H7 (cell line): Measurements from ENCODE around the gene C1QTNF9B. TPM values are rescaled to one million over a fixed set of nuclear protein-coding genes. Genes with fewer than 3 reads are reported as not detected.
A peak's percentile ranks its signal among the peaks of the same experiment; 100 is the strongest.
"Not testable (repeated sequence)": the region's sequence is repeated elsewhere in the genome, so short reads cannot be mapped to it uniquely, and the experiment has no call there.

Experiments
- DNase-seq: peaks from one replicate; pipeline ENCODE4 v3.0.0; 2012
- H3K27me3 ChIP-seq: 2 replicates; pipeline ENCODE4 v1.6.0; 2011; ENCODE audit warnings: mild to moderate bottlenecking, low read length; ENCODE audit not compliant: control insufficient read depth, insufficient read depth
- H3K36me3 ChIP-seq: replicated peaks from 2 replicates; pipeline ENCODE4 v1.5.1; 2011; ENCODE audit warnings: low read length; ENCODE audit not compliant: control insufficient read depth, insufficient read depth
- H3K4me3 ChIP-seq: 2 replicates; pipeline ENCODE4 v1.5.1; 2011; ENCODE audit warnings: low read depth, mild to moderate bottlenecking, control low read depth, low read length, moderate library complexity; ENCODE audit not compliant: insufficient read depth
- total RNA-seq: library from RNA; depleted of rRNA; stranded (reverse); fragments of >200 nt; shearing (Covaris generic); gene quantifications from 2 replicates; pipeline ENCODE4 v1.2.3, GENCODE V29; 2014

C1QTNF9B gene
- total RNA-seq, 1 experiment from 2014 or later, result not detected

GRCh38 chr13:23880493-23881401, 16.6 kb downstream of the C1QTNF9B start:
- not testable (repeated sequence) for H3K4me3 ChIP-seq, H3K27me3 ChIP-seq, DNase-seq, H3K36me3 ChIP-seq

GRCh38 chr13:23877286-23877685, 20.0 kb downstream of the C1QTNF9B start:
- Histone ChIP-seq H3K4me3 (no peak overlapping the region), H3K36me3 (no peaks in the 10 kb centered on the region; the same call in 1 of the 2 replicates), H3K27me3 (no peaks in the 10 kb centered on the region)
- DNase-seq, result no peak

- no peak overlapping the region for H3K4me3 ChIP-seq
- DNase-seq, result peak; percentile 39
- no peaks in the 10 kb centered on the region; the same call in 1 of the 2 replicates for H3K36me3 ChIP-seq
- no peaks in the 10 kb centered on the region for H3K27me3 ChIP-seq
Measured at GRCh38 chr13:23876265-23876664, 21.0 kb downstream of the C1QTNF9B start.

DNA sequence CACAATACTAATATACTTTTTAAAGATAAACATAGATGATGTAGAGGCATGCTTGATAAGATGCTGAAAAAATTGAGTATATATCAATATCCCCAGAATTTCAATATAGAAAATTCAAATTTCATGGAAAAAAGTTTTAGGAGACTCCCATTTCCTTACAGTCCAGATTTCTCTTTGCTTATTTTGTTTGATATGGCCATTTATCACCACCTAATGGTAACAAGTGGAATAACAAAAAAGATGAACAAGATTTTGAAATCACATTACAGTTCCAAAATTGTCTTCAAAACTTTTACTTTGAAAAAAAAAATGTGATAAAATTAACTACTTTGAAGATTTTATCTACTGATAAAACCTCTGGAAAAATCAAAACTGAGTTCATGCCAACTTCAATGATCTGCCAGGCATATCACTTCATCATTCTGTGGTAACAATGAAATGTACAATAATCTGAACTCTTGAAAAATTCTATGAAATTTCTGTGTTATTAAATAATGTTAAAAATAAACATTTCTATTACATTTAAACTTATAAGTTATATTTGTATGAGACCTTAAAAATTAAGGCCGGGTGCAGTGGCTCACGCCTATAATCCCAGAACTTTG, 25.6 kb downstream of the C1QTNF9B start:
- no peak overlapping the region for H3K4me3 ChIP-seq
- no peaks in the 10 kb centered on the region for H3K27me3 ChIP-seq
- no peaks in the 10 kb centered on the region for H3K36me3 ChIP-seq
- DNase-seq, result peak; percentile 17

GRCh38 chr13:23870356-23871140, 26.8 kb downstream of the C1QTNF9B start:
- DNase-seq, result no peak
- H3K4me3 ChIP-seq, result no peak overlapping the region
- no peaks in the 10 kb centered on the region for H3K36me3 ChIP-seq
- H3K27me3 ChIP-seq, result no peaks in the 10 kb centered on the region

DNA sequence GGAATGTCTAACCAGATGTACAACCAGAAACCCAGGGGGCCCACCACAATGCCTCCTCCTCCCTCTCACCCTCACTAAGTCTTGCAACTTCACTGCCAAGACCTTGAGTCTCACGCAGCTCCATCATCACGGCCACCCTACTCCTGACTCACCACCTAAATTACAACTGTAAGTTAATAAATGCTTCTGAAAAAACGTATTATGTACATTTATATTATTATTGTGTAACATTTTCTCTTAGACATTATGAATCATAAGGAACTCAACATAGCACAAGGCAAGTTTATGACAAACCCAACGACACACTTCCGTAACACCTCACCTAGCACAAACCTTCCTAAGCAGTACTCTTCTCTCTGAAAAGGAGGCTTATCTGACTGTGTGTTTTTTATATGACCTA, 28.8 kb downstream of the C1QTNF9B start:
- DNase-seq, result no peak
- Histone ChIP-seq H3K36me3 (no peaks in the 10 kb centered on the region), H3K4me3 (no peak overlapping the region), H3K27me3 (no peaks in the 10 kb centered on the region)

- Histone ChIP-seq H3K27me3 (no peaks in the 10 kb centered on the region), H3K4me3 (no peak overlapping the region), H3K36me3 (no peaks in the 10 kb centered on the region)
- DNase-seq, result no peak
Measured at GRCh38 chr13:23867027-23867491, 30.2 kb downstream of the C1QTNF9B start.

DNA sequence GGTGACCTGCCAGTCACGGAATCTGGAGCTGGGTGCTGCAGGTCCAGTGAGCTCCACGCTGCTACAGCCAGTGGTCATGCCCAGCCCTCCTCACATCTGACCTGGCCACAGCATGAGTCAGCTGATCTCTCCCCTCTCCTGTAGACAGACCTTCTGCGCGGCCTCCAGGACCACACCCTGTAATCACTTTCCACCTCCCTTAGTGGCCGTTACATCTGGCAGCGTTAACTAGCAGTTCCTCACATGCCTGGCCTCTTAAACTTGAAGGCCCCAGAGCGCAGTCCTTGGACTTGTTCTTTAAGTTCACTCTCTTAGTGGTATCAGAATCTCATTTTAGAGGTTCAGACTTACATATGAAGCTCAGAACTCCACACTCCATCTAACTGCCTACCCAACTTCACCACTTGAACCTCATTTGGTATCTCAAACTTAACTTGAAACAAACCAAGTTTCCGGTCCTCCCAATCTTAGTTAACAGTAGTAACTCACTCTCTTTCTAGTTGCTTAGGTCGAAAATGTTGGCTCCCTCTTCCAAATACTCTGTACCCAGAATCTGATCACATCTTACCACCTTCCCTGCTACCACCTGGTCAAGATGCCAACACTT, 30.8 kb downstream of the C1QTNF9B start:
- H3K4me3 ChIP-seq, result no peak overlapping the region
- no peaks in the 10 kb centered on the region for H3K36me3 ChIP-seq
- no peaks in the 10 kb centered on the region for H3K27me3 ChIP-seq
- DNase-seq, result no peak

DNA sequence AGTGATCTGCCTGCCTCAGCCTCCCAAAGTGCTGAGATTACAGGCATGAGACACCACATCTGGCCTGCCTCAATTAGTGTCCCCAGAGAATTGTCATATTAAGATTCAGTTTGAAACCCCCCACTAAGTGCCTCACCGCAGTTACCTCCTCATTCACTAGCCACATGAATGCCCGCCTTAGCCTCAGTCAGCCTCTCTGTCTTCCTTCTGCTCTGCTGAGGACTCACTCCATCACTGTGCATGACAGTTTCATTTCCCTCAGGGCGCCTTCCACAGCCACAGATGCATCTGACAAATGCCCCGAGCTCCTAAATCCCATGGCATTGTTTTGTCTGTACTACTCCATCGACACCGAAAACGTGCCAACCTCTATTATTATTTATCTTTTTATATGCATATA, 31.4 kb downstream of the C1QTNF9B start:
- no peak overlapping the region for H3K4me3 ChIP-seq
- no peaks in the 10 kb centered on the region for H3K36me3 ChIP-seq
- no peak for DNase-seq
- no peaks in the 10 kb centered on the region for H3K27me3 ChIP-seq

DNA sequence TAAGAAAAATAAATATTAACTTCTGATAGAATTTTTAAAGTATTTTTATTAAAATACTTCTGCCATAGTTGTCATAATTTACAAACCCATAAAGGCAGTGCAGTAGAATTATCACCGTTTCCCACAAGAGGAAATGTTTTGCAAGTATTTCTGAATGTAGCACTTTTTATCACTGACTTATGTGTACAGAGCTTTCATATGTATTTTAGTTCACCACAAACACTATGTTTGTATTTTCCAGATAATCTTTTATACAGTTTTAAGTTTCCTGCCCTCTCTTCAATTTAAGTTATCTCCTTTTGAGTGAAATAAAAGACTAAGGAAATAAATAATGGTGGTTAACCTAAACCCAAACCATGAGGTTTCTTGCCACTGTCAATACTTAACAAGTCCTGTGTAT, 32.3 kb downstream of the C1QTNF9B start:
- no peak overlapping the region for H3K4me3 ChIP-seq
- no peaks in the 10 kb centered on the region for H3K27me3 ChIP-seq
- no peaks in the 10 kb centered on the region for H3K36me3 ChIP-seq
- DNase-seq, result no peak

DNA sequence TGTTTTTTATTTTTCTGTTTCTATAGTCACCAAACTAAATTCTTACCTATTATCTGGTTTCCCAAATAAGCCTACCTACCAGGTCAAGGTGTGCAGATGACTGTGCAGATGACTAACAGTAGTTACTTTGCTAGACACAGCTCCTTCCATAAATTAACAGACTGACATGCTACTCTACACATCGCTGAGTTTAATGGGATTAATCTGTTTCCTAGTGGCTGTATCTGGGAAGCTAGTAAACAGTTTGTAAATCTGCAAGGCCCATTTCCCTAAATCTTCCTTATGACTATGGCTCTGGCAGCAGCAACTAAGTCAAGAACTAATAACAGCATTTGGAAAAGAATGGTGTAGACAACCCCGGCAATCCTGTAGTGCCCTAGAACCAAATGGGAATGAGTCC, 36.0 kb downstream of the C1QTNF9B start:
- no peaks in the 10 kb centered on the region for H3K36me3 ChIP-seq
- no peak for DNase-seq
- no peak overlapping the region for H3K4me3 ChIP-seq
- H3K27me3 ChIP-seq, result no peaks in the 10 kb centered on the region

GRCh38 chr13:23859904-23860303, 37.4 kb downstream of the C1QTNF9B start:
- no peak for DNase-seq
- no peak overlapping the region for H3K4me3 ChIP-seq
- H3K27me3 ChIP-seq, result no peaks in the 10 kb centered on the region
- H3K36me3 ChIP-seq, result no peaks in the 10 kb centered on the region

GRCh38 chr13:23859455-23859854, 37.8 kb downstream of the C1QTNF9B start:
- Histone ChIP-seq H3K27me3 (no peaks in the 10 kb centered on the region), H3K36me3 (no peaks in the 10 kb centered on the region), H3K4me3 (no peak overlapping the region)
- DNase-seq, result no peak

DNA sequence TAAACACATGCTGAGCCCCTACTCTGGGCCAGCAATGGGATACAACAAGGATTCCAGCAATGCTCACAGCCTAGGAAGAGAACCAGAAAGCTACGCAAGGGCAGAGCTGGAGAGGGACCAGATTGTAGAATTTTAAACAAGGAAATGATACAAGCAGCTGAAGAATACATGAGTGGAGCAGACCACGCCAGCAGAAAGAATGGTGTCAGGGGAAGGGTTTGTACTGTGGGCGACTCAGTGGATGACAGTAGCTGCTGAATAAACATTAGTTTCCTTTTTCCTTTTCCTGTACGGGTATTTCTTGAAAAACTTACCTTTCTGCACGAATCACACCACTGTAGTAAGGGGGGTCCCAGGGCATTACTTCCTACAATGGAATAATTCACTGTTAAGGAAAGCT, 38.8 kb downstream of the C1QTNF9B start:
- no peak for DNase-seq
- H3K36me3 ChIP-seq, result no peaks in the 10 kb centered on the region
- H3K27me3 ChIP-seq, result no peaks in the 10 kb centered on the region
- no peak overlapping the region for H3K4me3 ChIP-seq
